CD4-positive, alpha-beta T cell treated with Interleukin-15 for 4 hours (primary cell): Measurements from ENCODE around the gene PRRT3.
A peak's percentile ranks its signal among the peaks of the same experiment; 100 is the strongest.
"Not testable (repeated sequence)": the region's sequence is repeated elsewhere in the genome, so short reads cannot be mapped to it uniquely, and the experiment has no call there.

ENCODE experiments used
- DNase-seq: peaks from one replicate; pipeline ENCODE4 v3.0.0-alpha.2; 2020; ENCODE audit warnings: low spot score

PRRT3 gene

DNA sequence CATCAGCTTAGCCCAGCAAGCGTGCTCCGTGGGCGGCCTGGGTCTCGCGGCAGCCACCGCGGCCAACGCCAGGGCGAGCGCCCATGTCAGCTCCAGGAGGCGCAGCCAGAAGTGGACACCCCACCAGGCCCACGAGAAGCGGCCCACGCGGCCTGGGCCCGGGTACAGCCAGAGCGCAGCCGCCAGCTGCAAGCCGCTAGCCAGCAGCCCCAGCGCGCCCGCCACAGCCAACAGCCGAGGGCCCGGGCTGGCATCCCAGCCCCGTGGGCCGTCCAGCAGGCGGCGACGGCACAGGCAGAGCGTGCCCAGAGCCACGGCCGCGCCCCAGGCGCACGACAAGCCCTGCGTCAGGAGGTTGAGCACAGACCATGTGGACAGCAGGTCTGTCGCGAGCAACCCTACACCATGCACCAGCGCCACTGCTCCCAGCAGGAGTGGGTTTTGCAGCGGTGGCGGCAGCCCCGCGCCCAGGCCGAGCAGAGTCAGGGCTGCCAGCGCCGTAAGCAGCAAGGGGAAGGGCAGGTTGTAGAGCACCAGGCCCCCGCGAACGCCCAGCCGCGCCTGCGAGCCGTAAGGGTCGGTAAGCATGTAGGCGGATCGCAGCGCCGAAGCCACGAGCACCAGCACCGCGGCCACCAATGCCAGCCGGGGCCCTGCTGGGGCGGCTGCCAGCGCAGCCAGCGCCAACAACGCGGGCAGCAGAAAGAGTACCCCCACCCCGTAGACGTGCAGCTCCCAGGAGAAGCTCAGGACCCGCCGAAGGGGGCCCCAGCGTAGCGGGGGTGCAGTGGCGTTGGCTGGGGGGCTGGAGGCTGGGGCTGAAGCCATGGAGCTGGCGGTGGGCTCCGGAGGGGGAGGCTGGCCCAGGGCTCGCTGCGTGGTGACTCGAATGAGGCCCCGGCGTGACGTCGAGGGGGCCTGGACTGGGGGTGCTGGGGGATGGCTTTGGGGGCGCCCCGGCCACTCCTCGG is 4.9 kb downstream of the PRRT3 start:
- DNase-seq = no peak

DNA sequence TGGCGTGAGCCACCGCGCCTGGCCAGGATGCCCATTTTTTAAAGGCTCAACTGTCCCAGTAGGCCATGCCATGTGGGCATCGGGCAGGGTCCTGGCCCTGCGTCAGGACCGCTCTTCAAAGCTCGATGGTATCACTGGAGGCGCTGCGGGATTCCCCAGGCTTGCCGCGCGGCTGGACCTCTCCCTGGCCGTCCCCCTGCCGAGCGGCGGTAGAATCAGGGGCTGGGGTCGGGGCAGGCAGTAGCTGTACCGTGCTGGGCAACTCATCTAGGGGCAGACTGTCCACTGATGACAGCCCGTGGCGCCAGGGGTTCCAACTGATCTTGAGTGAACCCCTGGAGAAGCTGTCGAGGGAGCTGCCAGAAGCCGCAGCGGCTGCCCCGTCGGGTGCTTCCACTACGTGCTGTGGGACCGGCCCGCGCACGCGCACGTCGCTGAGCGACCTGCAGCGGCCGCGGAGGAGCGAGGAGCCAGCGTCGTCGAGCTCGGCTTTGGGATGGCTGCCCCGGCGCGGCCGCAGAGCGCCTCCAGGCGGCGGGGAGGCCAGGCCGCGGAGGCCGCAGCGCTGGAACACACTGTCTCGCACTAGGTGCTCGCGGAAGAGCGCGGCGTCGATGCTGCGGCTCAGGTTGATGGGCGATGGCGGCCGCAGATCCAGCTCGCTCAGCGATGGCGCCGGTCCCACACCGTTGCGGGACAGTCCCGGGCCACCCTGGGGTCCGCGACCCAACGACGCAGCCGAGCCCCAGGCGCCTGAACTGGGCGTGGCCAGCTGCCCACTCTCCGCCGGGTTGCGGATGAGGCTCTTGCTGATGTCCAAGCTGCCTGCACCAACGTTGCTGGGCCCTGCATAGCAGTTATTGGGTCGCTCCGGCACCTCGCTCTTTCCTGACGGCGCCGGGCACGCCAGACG is 5.8 kb downstream of the PRRT3 start:
- DNase-seq = peak; percentile 80

DNA sequence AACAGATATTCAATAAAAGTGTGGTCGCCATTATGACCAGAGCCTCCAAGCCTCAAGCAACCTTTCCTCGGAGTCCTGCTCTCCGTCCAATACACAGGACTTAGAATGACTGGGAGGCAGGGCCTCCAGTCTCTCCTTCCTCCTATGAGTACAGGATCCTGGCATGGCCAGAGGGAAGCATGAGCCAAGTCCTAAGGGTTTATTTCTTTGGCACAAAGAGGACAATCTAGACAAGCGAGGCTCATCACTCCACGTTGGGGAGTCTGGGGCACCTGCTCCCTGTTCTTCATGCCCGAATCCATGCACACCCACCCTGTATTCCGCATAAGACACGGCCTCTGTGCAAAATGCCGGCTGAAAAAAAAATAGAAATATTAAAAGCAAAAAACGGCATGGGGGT is 6.8 kb downstream of the PRRT3 start:
- DNase-seq = no peak

DNA sequence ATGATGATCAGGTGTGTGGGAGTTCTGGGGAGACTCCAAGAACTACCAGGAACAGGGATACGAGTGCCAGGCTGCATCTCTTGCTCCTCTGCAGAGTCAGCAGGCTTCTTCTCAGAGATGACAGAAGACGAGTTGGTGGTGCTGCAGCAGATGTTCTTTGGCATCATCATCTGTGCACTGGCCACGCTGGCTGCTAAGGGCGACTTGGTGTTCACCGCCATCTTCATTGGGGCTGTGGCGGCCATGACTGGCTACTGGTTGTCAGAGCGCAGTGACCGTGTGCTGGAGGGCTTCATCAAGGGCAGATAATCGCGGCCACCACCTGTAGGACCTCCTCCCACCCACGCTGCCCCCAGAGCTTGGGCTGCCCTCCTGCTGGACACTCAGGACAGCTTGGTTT is 7.9 kb downstream of the PRRT3 start:
- DNase-seq = no peak

DNA sequence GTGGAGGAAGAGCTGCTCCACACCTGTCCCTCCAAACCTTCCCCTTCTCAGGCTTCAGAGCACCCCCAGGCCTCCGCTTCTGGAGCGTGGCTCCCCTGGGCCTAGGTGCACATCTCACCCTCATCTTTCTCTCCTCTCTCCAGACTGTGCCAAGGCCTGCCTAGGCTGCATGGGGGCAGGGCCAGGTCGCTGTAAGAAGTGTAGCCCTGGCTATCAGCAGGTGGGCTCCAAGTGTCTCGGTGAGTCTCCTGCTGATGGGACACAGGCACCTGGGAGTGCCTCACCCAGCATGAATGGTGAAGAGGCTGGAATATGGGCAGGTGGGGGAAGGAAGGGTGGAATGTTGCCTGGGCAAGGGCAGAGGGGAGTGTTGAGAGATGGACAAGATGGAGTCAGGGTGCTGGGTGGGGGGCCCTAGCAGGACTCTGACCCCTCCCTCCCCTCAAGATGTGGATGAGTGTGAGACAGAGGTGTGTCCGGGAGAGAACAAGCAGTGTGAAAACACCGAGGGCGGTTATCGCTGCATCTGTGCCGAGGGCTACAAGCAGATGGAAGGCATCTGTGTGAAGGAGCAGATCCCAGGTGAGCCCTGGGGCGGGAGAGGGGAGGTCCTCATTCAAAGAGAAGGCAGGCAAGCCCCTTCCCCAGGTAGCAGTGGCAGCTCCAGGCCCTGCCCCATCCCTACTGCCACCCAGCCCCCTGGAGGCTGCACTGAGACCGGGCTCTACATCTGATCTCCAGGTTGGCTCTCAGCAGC is 9.1 kb downstream of the PRRT3 start:
- no peak for DNase-seq

DNA sequence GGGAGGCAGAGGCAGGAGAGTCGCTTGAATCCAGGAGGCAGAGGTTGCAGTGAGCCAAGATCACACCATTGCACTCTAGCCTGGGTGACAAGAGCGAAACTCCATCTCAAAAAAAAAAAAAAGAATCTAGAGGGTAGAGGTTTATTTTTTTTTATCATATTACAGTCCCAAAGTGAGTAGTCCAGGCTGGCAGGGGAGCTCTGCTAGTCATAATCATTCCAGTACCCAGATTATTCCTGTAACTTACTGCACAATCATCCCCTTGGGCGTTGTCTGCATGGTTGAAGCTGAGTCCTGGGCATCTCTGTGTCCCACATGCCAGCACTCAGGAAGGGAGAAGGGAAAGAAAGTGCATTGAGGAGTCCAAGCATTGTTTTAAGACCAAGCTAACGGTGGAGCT is 10.0 kb downstream of the PRRT3 start:
- DNase-seq = no peak

DNA sequence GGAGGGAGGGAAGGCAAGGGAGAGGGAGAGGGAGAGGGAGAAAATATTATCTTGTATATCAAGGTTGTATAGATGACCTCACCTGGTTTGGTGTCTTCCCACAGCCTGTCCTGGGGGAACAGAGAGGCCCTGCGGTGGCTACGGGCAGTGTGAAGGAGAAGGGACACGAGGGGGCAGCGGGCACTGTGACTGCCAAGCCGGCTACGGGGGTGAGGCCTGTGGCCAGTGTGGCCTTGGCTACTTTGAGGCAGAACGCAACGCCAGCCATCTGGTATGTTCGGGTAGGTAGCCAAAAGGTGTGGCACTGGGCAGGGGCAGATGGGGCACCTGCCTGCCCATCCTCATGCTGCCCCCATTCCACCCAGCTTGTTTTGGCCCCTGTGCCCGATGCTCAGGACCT is 11.5 kb downstream of the PRRT3 start:
- DNase-seq = no peak

DNA sequence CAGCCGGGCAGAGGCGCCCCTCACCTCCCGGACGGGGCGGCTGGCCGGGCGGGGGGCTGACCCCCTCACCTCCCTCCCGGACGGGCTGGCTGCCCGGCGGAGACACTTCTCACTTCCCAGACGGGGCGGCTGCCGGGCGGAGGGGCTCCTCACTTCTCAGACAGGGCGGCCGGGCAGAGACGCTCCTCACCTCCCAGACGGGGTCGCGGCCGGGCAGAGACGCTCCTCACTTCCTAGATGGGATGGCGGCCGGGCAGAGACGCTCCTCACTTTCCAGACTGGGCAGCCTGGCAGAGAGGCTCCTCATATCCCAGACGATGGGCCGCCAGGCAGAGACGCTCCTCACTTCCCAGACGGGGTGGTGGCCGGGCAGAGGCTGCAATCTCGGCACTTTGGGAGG is 12.3 kb downstream of the PRRT3 start:
- DNase-seq = not testable (repeated sequence)

DNA sequence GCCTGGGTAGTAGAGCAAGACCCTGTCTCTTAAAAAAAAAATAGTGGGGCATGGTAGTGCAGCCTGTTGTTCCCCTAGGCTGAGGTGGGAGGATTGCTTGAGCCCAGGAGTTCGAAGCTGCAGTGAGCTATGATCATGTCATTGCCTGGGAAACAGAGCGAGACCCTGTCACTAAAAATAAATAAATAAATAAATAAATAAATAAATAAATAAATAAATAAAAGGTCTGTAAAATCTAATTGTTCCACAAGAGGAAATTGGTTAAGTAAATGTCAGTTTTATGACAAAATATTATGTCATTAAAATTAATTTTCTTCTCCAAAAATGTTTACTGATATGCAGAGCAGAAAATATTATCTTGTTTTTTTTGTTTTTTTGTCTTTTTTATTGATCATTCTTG is 13.2 kb downstream of the PRRT3 start:
- DNase-seq = no peak

DNA sequence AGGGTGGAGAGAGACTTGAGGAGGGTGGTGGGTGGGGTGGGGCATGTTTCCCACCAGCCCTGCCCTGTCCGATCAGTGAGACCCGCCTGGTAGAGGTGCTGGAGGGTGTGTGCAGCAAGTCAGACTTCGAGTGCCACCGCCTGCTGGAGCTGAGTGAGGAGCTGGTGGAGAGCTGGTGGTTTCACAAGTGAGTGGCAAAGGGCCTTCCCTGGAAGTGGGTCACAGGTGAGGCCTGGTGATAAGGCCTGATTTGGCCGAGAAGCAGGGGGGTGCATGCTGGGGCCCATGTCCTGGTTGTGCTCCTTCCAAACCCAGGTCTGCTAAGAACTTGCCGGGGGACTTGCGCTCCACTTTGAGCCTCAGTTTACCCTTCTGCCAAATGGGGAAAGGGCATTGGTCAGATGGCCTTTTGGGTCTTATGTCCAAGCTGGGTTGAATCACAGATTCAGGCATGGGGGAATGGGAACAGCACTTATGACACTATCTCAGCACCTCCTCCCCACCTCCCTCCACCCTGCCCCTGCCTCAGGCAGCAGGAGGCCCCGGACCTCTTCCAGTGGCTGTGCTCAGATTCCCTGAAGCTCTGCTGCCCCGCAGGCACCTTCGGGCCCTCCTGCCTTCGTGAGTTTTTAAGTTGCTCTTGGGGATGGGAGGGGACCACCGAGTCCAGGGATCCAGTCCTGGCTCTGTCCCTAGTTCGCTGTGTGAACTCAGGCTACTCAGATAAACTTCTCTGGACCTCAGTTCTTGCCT is 14.5 kb downstream of the PRRT3 start:
- DNase-seq = no peak

DNA sequence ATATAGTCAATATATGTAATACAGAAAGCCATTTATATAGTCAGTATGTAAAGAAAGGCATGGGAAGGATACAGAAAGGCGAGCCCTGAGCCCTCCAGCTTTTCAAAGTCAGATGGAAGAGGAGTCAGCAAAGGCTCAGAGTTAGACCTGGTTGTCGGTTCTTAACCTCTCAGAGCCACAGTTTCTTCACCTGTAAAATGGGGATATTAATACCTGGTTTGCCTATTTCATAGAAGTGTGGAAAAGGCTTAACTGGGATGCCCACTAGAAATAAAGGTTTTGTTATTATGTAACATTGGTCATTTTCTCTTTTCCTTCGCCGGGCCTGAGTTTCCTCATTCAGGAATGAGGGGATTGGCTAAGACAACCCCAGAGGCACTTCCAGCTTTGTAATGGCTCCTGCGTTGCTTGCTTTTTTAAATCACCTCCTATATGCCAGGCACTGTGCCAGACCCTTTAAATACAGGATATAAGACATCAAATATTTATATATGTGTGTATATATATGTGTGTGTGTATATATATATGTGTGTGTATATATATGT is 16.2 kb downstream of the PRRT3 start:
- no peak for DNase-seq

DNA sequence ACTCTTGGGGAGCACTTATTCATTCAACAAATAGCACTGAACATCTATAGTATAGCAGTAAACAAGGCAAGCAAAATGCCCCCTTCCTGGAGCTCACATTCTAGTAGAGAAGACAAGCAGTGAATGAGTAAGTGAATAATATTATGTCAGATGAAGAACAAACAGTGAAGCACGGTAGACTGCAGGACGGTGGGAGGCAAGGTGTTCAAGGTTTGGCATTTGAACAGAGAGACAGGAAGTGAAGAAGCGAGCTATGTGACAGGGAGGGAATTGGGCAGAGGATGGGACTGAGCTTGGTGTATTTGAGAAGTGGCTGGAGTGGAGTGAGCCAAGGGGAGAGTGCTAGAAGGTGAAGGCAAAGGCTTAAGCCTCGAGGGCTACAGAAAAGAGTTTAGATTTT is 17.2 kb downstream of the PRRT3 start:
- no peak for DNase-seq

DNA sequence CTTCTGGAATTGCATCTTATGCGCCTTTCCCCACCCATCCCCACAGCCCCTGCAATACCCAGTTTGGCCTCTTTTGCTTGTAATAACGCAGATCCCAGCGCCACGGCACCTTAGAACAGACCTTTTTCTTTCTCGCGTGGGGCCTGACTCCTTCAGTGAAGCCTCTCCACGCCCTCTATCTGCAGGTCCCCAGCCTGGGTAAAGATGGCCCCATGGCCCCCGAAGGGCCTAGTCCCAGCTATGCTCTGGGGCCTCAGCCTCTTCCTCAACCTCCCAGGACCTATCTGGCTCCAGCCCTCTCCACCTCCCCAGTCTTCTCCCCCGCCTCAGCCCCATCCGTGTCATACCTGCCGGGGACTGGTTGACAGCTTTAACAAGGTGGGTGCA is 18.0 kb downstream of the PRRT3 start:
- peak; percentile 24 for DNase-seq

DNA sequence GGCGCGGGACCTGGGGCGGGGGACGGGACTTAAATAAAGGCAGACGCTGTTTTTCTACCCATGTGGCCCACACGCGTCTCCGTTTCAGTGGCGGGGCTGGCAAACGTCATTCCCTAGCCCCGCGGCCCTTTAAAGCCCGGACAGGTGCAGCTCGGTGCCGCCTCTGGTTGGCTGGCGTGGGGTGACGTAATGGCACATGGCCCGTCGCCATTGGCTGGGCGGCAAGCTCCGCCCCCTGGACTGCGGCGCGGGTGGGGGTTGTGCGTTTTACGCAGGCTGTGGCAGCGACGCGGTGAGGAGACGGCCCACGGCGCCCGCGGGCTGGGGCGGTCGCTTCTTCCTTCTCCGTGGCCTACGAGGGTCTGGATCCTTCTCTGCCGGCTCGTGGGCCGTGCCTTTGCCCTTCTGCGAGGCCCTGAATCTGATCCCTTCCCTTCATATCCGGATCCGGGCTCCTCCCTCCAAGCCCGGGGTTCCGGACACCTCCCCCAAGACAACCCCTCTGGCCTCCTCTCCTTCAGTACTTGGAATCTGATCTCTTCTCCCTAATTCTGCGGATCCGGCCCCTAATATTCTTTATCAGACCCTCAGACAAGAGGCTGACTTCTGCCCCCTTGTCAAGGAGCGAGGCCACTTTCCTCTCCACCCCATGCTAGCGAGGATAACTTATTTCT is 18.5 kb downstream of the PRRT3 start, which contains the start of gene CRELD1:
TSS of gene CRELD1 (plus strand) at position 274 of the 674 bp plus-strand sequence. CDS start 605 bp downstream, outside the sequence.
- peak; percentile 97 for DNase-seq

DNA sequence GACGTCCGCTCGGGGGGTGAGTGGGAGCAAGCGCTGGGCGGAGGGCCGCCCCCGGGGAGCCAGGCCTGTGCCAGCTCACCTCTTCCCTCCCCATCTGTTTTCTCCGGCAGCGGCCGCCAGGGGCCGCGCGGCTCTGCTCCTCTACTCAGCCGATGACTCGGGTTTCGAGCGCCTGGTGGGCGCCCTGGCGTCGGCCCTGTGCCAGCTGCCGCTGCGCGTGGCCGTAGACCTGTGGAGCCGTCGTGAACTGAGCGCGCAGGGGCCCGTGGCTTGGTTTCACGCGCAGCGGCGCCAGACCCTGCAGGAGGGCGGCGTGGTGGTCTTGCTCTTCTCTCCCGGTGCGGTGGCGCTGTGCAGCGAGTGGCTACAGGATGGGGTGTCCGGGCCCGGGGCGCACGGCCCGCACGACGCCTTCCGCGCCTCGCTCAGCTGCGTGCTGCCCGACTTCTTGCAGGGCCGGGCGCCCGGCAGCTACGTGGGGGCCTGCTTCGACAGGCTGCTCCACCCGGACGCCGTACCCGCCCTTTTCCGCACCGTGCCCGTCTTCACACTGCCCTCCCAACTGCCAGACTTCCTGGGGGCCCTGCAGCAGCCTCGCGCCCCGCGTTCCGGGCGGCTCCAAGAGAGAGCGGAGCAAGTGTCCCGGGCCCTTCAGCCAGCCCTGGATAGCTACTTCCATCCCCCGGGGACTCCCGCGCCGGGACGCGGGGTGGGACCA is 19.2 kb downstream of the PRRT3 start:
- peak; percentile 89 for DNase-seq

DNA sequence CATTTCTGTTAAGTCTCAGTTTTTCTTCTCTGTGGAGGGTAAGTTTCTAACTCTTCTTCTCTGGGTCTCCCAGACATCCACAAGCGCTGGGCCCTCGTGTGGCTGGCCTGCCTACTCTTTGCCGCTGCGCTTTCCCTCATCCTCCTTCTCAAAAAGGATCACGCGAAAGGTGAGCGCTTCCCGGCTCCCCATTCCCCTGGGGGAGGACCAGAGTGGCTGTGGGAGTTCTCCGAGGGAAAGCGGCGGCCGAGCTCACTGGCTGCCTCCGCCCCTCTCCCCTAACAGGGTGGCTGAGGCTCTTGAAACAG is 19.7 kb downstream of the PRRT3 start:
- DNase-seq = no peak

DNA sequence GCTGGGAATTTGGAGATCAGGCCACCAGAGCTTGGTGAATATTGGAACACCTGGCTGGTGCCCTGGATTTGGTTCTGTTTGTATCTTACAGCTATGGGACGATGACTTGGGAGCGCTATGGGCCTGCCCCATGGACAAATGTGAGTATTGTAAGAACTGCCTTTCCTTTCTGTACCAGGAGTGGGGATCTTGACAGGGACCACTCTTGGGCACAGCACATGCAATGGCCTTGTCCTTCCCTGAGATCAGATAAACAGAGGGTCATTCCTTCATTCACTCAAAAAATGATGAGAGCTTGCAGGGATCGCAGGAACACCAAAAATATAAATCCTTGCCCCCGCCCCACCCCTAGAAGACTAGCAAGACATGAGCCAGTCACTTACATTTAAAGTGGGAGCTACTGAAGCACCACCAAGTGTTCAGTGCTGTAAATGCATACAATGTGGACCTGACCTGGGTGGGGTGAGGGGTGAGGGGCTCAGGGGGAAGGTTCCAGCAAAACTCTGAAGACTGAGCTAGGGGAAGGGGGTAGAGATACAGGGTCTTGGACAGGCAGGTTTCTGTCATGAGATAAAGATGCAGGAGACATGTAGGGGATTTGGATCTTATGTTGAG is 21.3 kb downstream of the PRRT3 start:
- DNase-seq = no peak

DNA sequence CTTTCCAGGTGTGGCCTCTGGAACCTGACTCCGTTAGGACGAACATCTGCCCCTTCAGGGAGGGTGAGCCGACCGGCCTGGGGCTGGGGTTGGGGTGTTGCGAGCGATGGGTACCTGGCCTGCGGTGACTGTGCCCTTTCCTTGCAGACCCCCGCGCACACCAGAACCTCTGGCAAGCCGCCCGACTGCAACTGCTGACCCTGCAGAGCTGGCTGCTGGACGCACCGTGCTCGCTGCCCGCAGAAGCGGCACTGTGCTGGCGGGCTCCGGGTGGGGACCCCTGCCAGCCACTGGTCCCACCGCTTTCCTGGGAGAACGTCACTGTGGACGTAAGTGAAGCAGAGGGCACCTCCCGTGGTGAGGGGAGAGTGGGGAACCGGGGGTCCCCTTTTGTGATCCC is 24.1 kb downstream of the PRRT3 start:
- no peak for DNase-seq

DNA sequence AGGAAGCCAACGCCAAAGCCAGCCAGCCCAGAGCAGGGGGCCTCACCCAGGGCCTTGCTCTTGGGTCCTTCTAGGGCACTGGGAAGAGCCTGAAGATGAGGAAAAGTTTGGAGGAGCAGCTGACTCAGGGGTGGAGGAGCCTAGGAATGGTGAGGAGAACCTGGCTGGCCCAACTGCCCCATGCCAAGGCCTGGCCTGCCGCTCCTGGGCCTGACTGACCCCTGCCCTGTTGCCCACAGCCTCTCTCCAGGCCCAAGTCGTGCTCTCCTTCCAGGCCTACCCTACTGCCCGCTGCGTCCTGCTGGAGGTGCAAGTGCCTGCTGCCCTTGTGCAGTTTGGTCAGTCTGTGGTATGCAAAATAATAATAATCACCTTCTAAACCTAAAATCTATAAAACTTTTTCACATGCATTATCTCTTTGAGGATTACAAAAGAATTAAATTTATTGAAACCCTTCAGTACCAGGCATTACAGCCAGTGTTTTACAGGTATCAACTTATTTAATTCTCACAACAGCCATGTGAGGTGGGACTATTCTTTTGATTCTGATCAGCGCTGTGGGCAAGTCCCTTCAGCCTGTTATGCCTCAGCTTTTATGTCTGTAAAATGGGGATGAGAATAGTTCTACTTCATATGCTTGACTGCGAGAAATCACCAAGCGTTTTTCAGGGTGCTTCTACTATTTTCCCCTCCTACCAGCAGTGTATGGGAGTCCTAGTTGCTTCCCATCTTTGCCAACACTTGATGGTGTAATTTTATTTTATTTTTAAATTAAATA is 33.8 kb downstream of the PRRT3 start:
- DNase-seq = no peak
